K562 (cell line): ENCODE results near the gene ZER1. TPM values are rescaled to one million over a fixed set of nuclear protein-coding genes. Genes with fewer than 3 reads are reported as not detected.
A peak's percentile ranks its signal among the peaks of the same experiment; 100 is the strongest.

ENCODE experiments used
- GTF3C2 ChIP-seq: IDR thresholded peaks from 3 replicates; pipeline ENCODE4 v1.6.1; 2011; ENCODE audit warnings: borderline replicate concordance, mild to moderate bottlenecking, moderate library complexity; ENCODE audit not compliant: insufficient read length; ENCODE audit errors: extremely low read depth
- PRDM10 ChIP-seq: fragments of 450-650 bp; IDR thresholded peaks from 2 replicates; pipeline ENCODE4 v1.6.1; 2018; ENCODE audit not compliant: partially characterized antibody
- PTBP1 ChIP-seq: fragments of 200-400 bp; formaldehyde crosslinking; IDR thresholded peaks from 2 replicates; pipeline ENCODE4 v1.6.1; 2017; ENCODE audit warnings: low read depth, low read length
- PTRF ChIP-seq: fragments of 450-650 bp; IDR thresholded peaks from 2 replicates; pipeline ENCODE4 v1.6.1; 2016; ENCODE audit warnings: mild to moderate bottlenecking, missing genetic modification characterization, missing compliant biosample characterization
- ZNF407 ChIP-seq: fragments of 450-650 bp; IDR thresholded peaks from 2 replicates; pipeline ENCODE4 v1.6.1; 2016; ENCODE audit warnings: low read depth
- ZNF592 ChIP-seq: fragments of 450-650 bp; IDR thresholded peaks from 2 replicates; pipeline ENCODE4 v1.6.1; 2017; ENCODE audit warnings: antibody characterized with exemption, mild to moderate bottlenecking
- polyA plus RNA-seq, 8 experiments: library from polyadenylated mRNA; depleted of rRNA in 4 of 8; stranded (reverse) in 5 of 8; unstranded in 3 of 8; fragments of >200 nt; fragmentation: Nextera tagmentation in 2 of 8; fragmentation: Illumina TruSeq in 1 of 8; extraction: Ambion mirVana in 2 of 8; extraction: Trizol in 1 of 8; gene quantifications; 2 replicates each; pipeline versions ENCODE4 v1.2.1 to v1.2.3, GENCODE V29; 2011 to 2014; ENCODE audit warnings: inconsistent platforms in 1 of 8, missing spikeins in 1 of 8
- total RNA-seq, 7 experiments: library from RNA; depleted of rRNA in 6 of 7; stranded (reverse); fragments of >200 nt in 6 of 7; fragmentation: Illumina TruSeq in 2 of 7; extraction: Trizol in 2 of 7; gene quantifications; 2 replicates each; pipeline versions ENCODE4 v1.2.1 to v1.2.3, GENCODE V29; 2011 to 2021; ENCODE audit warnings: low replicate concordance in 1 of 7

Gene ZER1
- total and polyA plus RNA-seq, 9 of the 15 experiments (the other 6 are each of a cell fraction or from before 2014, with no cell fraction given), result 0.07 to 10.7 (median 6.2) TPM

GRCh38 chr9:128771745-128772519 lies at the start of gene ZER1 (continued):
- TF ChIP-seq GTF3C2 (peak; percentile 3), PTRF (tag) (no peak), ZNF407 (no peak), PTBP1 (no peak), PRDM10 (no peak), ZNF592 (peak; percentile 75)
